Breast epithelium (tissue), 3 donors: Measurements from ENCODE around the gene ACVR2A.

Source experiments
- POLR2A ChIP-seq: fragments of 450-650 bp; IDR thresholded peaks from one replicate; pipeline ENCODE4 v1.6.1; 2016; ENCODE audit warnings: antibody characterized with exemption, mild to moderate bottlenecking, moderate library complexity
- POLR2AphosphoS5 ChIP-seq, 3 donors: sonication (generic); formaldehyde crosslinking; IDR thresholded peaks; one replicate each; pipeline ENCODE4 v1.6.1; 2017; ENCODE audit warnings: antibody characterized with exemption in 3 of 3
- TF ChIP-seq, protein P1 (sequence below), 3 donors: fragments of 450-650 bp; IDR thresholded peaks; one replicate each; pipeline ENCODE4 v1.5.1; 2016 to 2017; ENCODE audit warnings: antibody characterized with exemption in 3 of 3, mild to moderate bottlenecking in 3 of 3, moderate library complexity in 3 of 3

GRCh38 chr2:147909178-147909577 lies 64.3 kb downstream of the ACVR2A start:
- TF ChIP-seq, protein P1, sequence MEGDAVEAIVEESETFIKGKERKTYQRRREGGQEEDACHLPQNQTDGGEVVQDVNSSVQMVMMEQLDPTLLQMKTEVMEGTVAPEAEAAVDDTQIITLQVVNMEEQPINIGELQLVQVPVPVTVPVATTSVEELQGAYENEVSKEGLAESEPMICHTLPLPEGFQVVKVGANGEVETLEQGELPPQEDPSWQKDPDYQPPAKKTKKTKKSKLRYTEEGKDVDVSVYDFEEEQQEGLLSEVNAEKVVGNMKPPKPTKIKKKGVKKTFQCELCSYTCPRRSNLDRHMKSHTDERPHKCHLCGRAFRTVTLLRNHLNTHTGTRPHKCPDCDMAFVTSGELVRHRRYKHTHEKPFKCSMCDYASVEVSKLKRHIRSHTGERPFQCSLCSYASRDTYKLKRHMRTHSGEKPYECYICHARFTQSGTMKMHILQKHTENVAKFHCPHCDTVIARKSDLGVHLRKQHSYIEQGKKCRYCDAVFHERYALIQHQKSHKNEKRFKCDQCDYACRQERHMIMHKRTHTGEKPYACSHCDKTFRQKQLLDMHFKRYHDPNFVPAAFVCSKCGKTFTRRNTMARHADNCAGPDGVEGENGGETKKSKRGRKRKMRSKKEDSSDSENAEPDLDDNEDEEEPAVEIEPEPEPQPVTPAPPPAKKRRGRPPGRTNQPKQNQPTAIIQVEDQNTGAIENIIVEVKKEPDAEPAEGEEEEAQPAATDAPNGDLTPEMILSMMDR (IDR thresholded peaks at IDR 0.05) = no peak
- TF ChIP-seq POLR2A (no peak), POLR2AphosphoS5 (IDR thresholded peaks at IDR 0.05) (no peak)
